PC-9 (cell line): ENCODE data around the gene PEAK1. TPM values are rescaled to one million over a fixed set of nuclear protein-coding genes. Genes with fewer than 3 reads are reported as not detected.

ENCODE experiments used
- BruUV-seq: library from RNA; stranded (reverse); fragments of 400-500 nt; replicated peaks from 2 replicates; lab custom pipeline; 2021; lab: Mats Ljungman, UMichigan
- CTCF ChIA-PET: fragments of 300-600 bp; sonication (Branson Sonifier 250); formaldehyde crosslinking; loops from one replicate; lab custom pipeline; 2022; ENCODE audit warnings: antibody characterized with exemption; lab: Charles Lee
- POLR2A ChIA-PET: fragments of 300-600 bp; sonication (Branson Sonifier 250); formaldehyde crosslinking; loops from one replicate; lab custom pipeline; 2022; ENCODE audit warnings: antibody characterized with exemption; ENCODE audit not compliant: unreplicated experiment; lab: Charles Lee
- DNase-seq, 2 experiments: peaks; one replicate each; pipeline versions ENCODE4 v3.0.0 to v3.0.0-alpha.2; 2015 to 2022; ENCODE audit warnings: mixed read lengths in 1 of 2
- H2AFZ ChIP-seq: fragments of 200-600 bp; sonication (generic); 2 replicates; pipeline ENCODE4 v1.8.1; 2017; ENCODE audit warnings: antibody characterized with exemption
- H3F3A ChIP-seq: fragments of 200-600 bp; sonication (generic); 2 replicates; pipeline ENCODE4 v1.8.1; 2017; ENCODE audit warnings: antibody characterized with exemption, mild to moderate bottlenecking, low read depth; ENCODE audit not compliant: insufficient read depth
- H3K27ac ChIP-seq: fragments of 200-600 bp; sonication (generic); 2 replicates; pipeline ENCODE4 v1.6.1; 2016; ENCODE audit warnings: mixed run types
- H3K27me3 ChIP-seq: fragments of 200-600 bp; sonication (generic); 2 replicates; pipeline ENCODE4 v1.6.1; 2016; ENCODE audit warnings: low read depth, mixed run types; ENCODE audit not compliant: insufficient read depth
- H3K36me3 ChIP-seq: fragments of 200-600 bp; sonication (generic); 2 replicates; pipeline ENCODE4 v1.6.1; 2016; ENCODE audit warnings: low read depth, mixed run types
- H3K4me1 ChIP-seq: fragments of 200-600 bp; sonication (generic); replicated peaks from 2 replicates; pipeline ENCODE4 v1.6.1; 2016; ENCODE audit warnings: mixed run types; ENCODE audit not compliant: insufficient read depth
- H3K4me2 ChIP-seq: fragments of 200-600 bp; sonication (generic); 2 replicates; pipeline ENCODE4 v1.6.1; 2017; ENCODE audit warnings: mixed run types
- H3K4me3 ChIP-seq: fragments of 200-600 bp; sonication (generic); 2 replicates; pipeline ENCODE4 v1.6.1; 2016; ENCODE audit warnings: mixed run types
- H3K79me2 ChIP-seq: fragments of 200-600 bp; sonication (generic); 2 replicates; pipeline ENCODE4 v1.6.1; 2017; ENCODE audit warnings: low read depth, mixed run types
- H3K9me2 ChIP-seq: fragments of 200-600 bp; sonication (generic); 2 replicates; pipeline ENCODE4 v1.8.1; 2017; ENCODE audit warnings: mild to moderate bottlenecking; ENCODE audit not compliant: insufficient read depth
- H3K9me3 ChIP-seq: fragments of 200-600 bp; sonication (generic); 2 replicates; pipeline ENCODE4 v1.8.1; 2016; ENCODE audit warnings: low read depth; ENCODE audit not compliant: insufficient read depth
- H4K20me1 ChIP-seq: fragments of 200-600 bp; sonication (generic); 2 replicates; pipeline ENCODE4 v1.8.1; 2017; ENCODE audit not compliant: insufficient read depth
- CTCF ChIP-seq: fragments of 200-600 bp; sonication (generic); conservative IDR thresholded peaks from 2 replicates; pipeline ENCODE4 v1.6.1; 2017; ENCODE audit warnings: mixed run types, antibody characterized with exemption, mild to moderate bottlenecking, moderate library complexity
- EZH2 ChIP-seq: fragments of 200-600 bp; sonication (generic); IDR thresholded peaks from 2 replicates; pipeline ENCODE4 v1.8.0; 2017; ENCODE audit warnings: antibody characterized with exemption, low read depth
- intact Hi-C: fragments of 100-400 bp; cut with micrococcal nuclease; formaldehyde crosslinking; loops from one replicate; pipeline ENCODE4 v1.10.0; 2022; ENCODE audit not compliant: unreplicated experiment
- total RNA-seq: library from RNA; stranded (reverse); gene quantifications from 2 replicates; pipeline ENCODE4 v1.2.3, GENCODE V29; 2021

The PEAK1 gene
- total RNA-seq, 1 experiment from 2014 or later = 20.7 TPM

DNA sequence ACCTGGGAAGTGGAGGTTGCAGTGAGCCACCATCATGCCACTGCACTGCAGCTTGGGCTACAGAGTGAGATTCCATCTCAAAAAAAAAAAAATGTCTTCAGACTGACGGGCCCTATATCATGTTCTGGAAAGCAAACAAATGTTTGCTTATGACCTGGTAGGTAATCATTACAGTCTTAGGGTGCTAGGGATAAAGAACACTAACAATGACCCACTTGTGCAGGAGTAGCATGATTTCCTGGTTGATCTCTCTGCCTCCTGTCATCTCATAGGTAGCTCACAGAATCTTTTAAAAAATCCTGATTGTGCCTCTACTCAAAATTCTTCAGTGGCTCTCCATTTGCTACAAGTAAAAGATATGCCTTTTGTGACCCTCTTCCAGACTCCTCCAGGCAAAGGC is 274.5 kb downstream of the PEAK1 start:
- no peaks in the 10 kb centered on the region for H3K9me2 ChIP-seq
- no peak overlapping the region for H3K4me3 ChIP-seq
- H3K4me1 ChIP-seq = peaks cover 16% of the 10 kb centered on the region; the same call in 1 of the 2 replicates
- peaks cover 6% of the 10 kb centered on the region; the same call in 1 of the 2 replicates for H3F3A ChIP-seq
- intact Hi-C loops = no loop called here
- DNase-seq = no peak
- peaks cover 1% of the 10 kb centered on the region; the same call in 1 of the 2 replicates for H3K9me3 ChIP-seq
- ChIA-PET CTCF (interaction anchor here (0.6 to 2.0 kb wide), 2 partner anchors 15 to 360 kb away, joined by 4 read pairs; no protein-coding TSS in a partner anchor), POLR2A (interaction anchor here (0.6 kb wide), 1 partner anchor 214 kb away, joined by 3 read pairs; the partner anchor contains the start of gene RCN2)
- BruUV-seq = no TSS peak
- H4K20me1 ChIP-seq = no peaks in the 10 kb centered on the region
- TF ChIP-seq CTCF (no peak), EZH2 (no peak)
- H3K36me3 ChIP-seq = no peaks in the 10 kb centered on the region
- no peak overlapping the region for H2AFZ ChIP-seq
- no peak overlapping the region for H3K4me2 ChIP-seq
- H3K27me3 ChIP-seq = no peaks in the 10 kb centered on the region
- H3K27ac ChIP-seq = no peak overlapping the region
- no peaks in the 10 kb centered on the region for H3K79me2 ChIP-seq

- intact Hi-C loops = loop anchor here (1.0 kb wide), 1 partner anchor 17 kb away; no protein-coding TSS in a partner anchor
- TF ChIP-seq CTCF (no peak), EZH2 (no peak)
- no peaks in the 10 kb centered on the region for H3K79me2 ChIP-seq
- peaks cover 5% of the 10 kb centered on the region for H3K9me3 ChIP-seq
- H3K4me3 ChIP-seq = no peak overlapping the region
- no peak overlapping the region; the same call in 1 of the 2 replicates for H3K4me2 ChIP-seq
- no peaks in the 10 kb centered on the region for H3K9me2 ChIP-seq
- H3K4me1 ChIP-seq = peaks cover 16% of the 10 kb centered on the region; the same call in 1 of the 2 replicates
- H2AFZ ChIP-seq = no peak overlapping the region
- peak; percentile 33 to 70 for DNase-seq
- H3F3A ChIP-seq = peaks cover 6% of the 10 kb centered on the region; the same call in 1 of the 2 replicates
- POLR2A ChIA-PET = interaction anchor here (0.6 to 1.0 kb wide), 5 partner anchors 17 to 400 kb away, joined by 3 to 4 read pairs (median 3); partner anchors contain the start of gene RCN2
- H3K36me3 ChIP-seq = no peaks in the 10 kb centered on the region
- H3K27me3 ChIP-seq = no peaks in the 10 kb centered on the region
- CTCF ChIA-PET = interaction anchor here (0.6 to 2.0 kb wide), 2 partner anchors 16 to 361 kb away, joined by 4 read pairs; no protein-coding TSS in a partner anchor
- peak overlapping the region; percentile 61 for H3K27ac ChIP-seq
- BruUV-seq = no TSS peak
- H4K20me1 ChIP-seq = no peaks in the 10 kb centered on the region
Observed at GRCh38 chr15:77144492-77145070, 275.3 kb downstream of the PEAK1 start.

DNA sequence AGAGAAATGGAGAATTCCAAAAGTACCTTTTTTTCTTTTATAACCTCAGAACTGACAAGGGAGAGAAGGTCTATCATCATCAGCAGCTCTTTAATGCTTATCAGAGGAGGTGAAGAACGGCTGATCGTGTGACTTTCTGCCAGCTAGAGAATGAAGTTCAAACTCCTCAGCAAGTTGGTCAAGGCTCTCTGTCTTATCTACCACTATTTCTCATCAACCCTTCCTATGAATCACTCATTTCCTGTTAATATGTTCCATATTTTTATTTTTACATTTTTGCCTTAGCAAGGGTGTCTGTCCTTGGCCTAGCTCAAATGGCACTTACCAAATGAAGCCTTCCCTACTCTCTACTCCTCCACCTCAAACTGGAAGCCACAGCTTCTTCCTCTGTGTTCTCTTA is 275.9 kb downstream of the PEAK1 start:
- no peak overlapping the region; the same call in 1 of the 2 replicates for H3K4me2 ChIP-seq
- peaks cover 5% of the 10 kb centered on the region for H3K9me3 ChIP-seq
- peaks cover 16% of the 10 kb centered on the region; the same call in 1 of the 2 replicates for H3K4me1 ChIP-seq
- H3K36me3 ChIP-seq = no peaks in the 10 kb centered on the region
- no TSS peak for BruUV-seq
- peak overlapping the region; percentile 61 for H3K27ac ChIP-seq
- intact Hi-C loops = loop anchor here (1.0 kb wide), 1 partner anchor 17 kb away; no protein-coding TSS in a partner anchor
- no peaks in the 10 kb centered on the region for H3K79me2 ChIP-seq
- TF ChIP-seq EZH2 = no peak
- TF ChIP-seq CTCF = no peak
- ChIA-PET CTCF (interaction anchor here (2.0 kb wide), 1 partner anchor 17 kb away, joined by 4 read pairs; no protein-coding TSS in a partner anchor), POLR2A (interaction anchor here (0.7 to 1.0 kb wide), 2 partner anchors 17 to 401 kb away, joined by 3 to 4 read pairs; no protein-coding TSS in a partner anchor)
- DNase-seq = no peak
- peaks cover 6% of the 10 kb centered on the region; the same call in 1 of the 2 replicates for H3F3A ChIP-seq
- no peaks in the 10 kb centered on the region for H4K20me1 ChIP-seq
- no peaks in the 10 kb centered on the region for H3K27me3 ChIP-seq
- no peak overlapping the region for H2AFZ ChIP-seq
- no peaks in the 10 kb centered on the region for H3K9me2 ChIP-seq
- H3K4me3 ChIP-seq = no peak overlapping the region
